K562 (cell line): ENCODE results near the gene TMIGD1. TPM values are rescaled to one million over a fixed set of nuclear protein-coding genes. Genes with fewer than 3 reads are reported as not detected.
A peak's percentile ranks its signal among the peaks of the same experiment; 100 is the strongest.

Experiments
- ATAC-seq: fragments of 200-7000 bp; cut with Tn5 transposase; 3 replicates; pipeline ENCODE4 v1.9.1; 2020; ENCODE audit warnings: moderate library complexity
- BruUV-seq: library from RNA; stranded (reverse); fragments of 400-500 nt; replicated peaks from 2 replicates; lab custom pipeline; 2021; lab: Mats Ljungman, UMichigan
- CTCF ChIA-PET: fragments of 300-600 bp; formaldehyde crosslinking; extraction: SDS; loops from one replicate; lab custom pipeline; 2021; ENCODE audit warnings: low intra/inter-chr PET ratio; lab: Yijun Ruan, JAX
- POLR2A ChIA-PET: fragments of 300-600, 350-650 bp; sonication (Branson Sonifier 250); formaldehyde crosslinking; extraction: SDS; loops from one replicate; lab custom pipeline; 2021; ENCODE audit warnings: antibody characterized with exemption, inconsistent platforms; lab: Yijun Ruan, JAX
- DNase-seq, 4 experiments: peaks; one replicate each; pipeline versions ENCODE4 v3.0.0 to v3.0.0-alpha.2; 2011 to 2018; ENCODE audit warnings: low spot score in 3 of 4, mixed read lengths in 3 of 4; ENCODE audit errors: extremely low read depth in 1 of 4
- FAIRE-seq: peaks from 2 replicates; lab custom pipeline; 2011; peaks lifted over from hg19 to GRCh38; lab: Jason Lieb, UNC
- H2AFZ ChIP-seq: 2 replicates; pipeline ENCODE4 v1.6.0; 2011; ENCODE audit warnings: low read depth, low read length, control low read depth, inconsistent platforms
- H3K27ac ChIP-seq: fragments of 200-600 bp; 3 replicates; pipeline ENCODE4 v1.8.0; 2011; ENCODE audit warnings: low read depth, mild to moderate bottlenecking, control low read depth, inconsistent platforms, low read length, moderate library complexity, mixed read lengths; ENCODE audit errors: extremely low read depth
- H3K27me3 ChIP-seq, 2 experiments: fragments of 300-600 bp in 1 of 2; 2 replicates in 1 of 2; 3 replicates in 1 of 2; pipeline versions ENCODE4 v1.6.0 to v1.8.0; 2011; ENCODE audit warnings: inconsistent platforms in 2 of 2, low read length in 2 of 2, mild to moderate bottlenecking in 1 of 2, mixed read lengths in 1 of 2, moderate library complexity in 1 of 2; ENCODE audit not compliant: control insufficient read depth in 2 of 2, insufficient read depth in 2 of 2
- H3K36me3 ChIP-seq: fragments of 300-600 bp; 3 replicates; pipeline ENCODE4 v1.8.0; 2011; ENCODE audit warnings: mild to moderate bottlenecking, low read length, inconsistent platforms; ENCODE audit not compliant: control insufficient read depth, insufficient read depth
- H3K4me1 ChIP-seq, 2 experiments: fragments of 200-600 bp in 1 of 2; replicated peaks in 1 of 2; 2 replicates in 1 of 2; 3 replicates in 1 of 2; pipeline versions ENCODE4 v1.5.1 to v1.8.0; 2011; ENCODE audit warnings: inconsistent platforms in 2 of 2, low read length in 2 of 2, mild to moderate bottlenecking in 1 of 2, mixed read lengths in 1 of 2, moderate library complexity in 1 of 2; ENCODE audit not compliant: control insufficient read depth in 2 of 2, insufficient read depth in 2 of 2
- H3K4me2 ChIP-seq: 2 replicates; pipeline ENCODE4 v1.6.1; 2011; ENCODE audit warnings: low read length, control low read depth, inconsistent platforms, mixed read lengths; ENCODE audit not compliant: insufficient read depth
- H3K4me3 ChIP-seq: fragments of 200-600 bp; sonication (generic), shearing (Covaris generic); 2 replicates; pipeline ENCODE4 v1.5.1; 2016; ENCODE audit warnings: control low read depth, inconsistent platforms
- H3K79me2 ChIP-seq: fragments of 200-600 bp; 3 replicates; pipeline ENCODE4 v1.8.0; 2011; ENCODE audit warnings: low read length, inconsistent platforms; ENCODE audit not compliant: control insufficient read depth, insufficient read depth
- H3K9ac ChIP-seq, 2 experiments: 2 replicates each; pipeline versions ENCODE4 v1.6.0 to v1.6.1; 2011; ENCODE audit warnings: low read depth in 2 of 2, low read length in 2 of 2, control low read depth in 1 of 2, inconsistent platforms in 1 of 2, mild to moderate bottlenecking in 1 of 2, mixed read lengths in 1 of 2; ENCODE audit not compliant: insufficient read depth in 1 of 2
- H3K9me1 ChIP-seq: one replicate; pipeline ENCODE4 v1.6.0; 2011; ENCODE audit warnings: inconsistent platforms, mild to moderate bottlenecking, low read length, moderate library complexity; ENCODE audit not compliant: control insufficient read depth, insufficient read depth
- H3K9me3 ChIP-seq: replicated peaks from 2 replicates; pipeline ENCODE4 v1.5.1; 2011; ENCODE audit warnings: low read depth, low read length, inconsistent platforms; ENCODE audit not compliant: control insufficient read depth, insufficient read depth
- H4K20me1 ChIP-seq: replicated peaks from 2 replicates; pipeline ENCODE4 v1.6.1; 2011; ENCODE audit warnings: low read length, inconsistent platforms, mixed read lengths; ENCODE audit not compliant: control insufficient read depth, insufficient read depth
- HCFC1 ChIP-seq: IDR thresholded peaks from 2 replicates; pipeline ENCODE4 v1.6.1; 2012; ENCODE audit warnings: low read depth, low read length, improper control_type of control experiment
- ILK ChIP-seq: fragments of 450-650 bp; IDR thresholded peaks from 2 replicates; pipeline ENCODE4 v1.6.1; 2016; ENCODE audit warnings: missing genetic modification characterization, low read depth, mild to moderate bottlenecking, missing compliant biosample characterization, moderate library complexity, borderline replicate concordance
- PHB2 ChIP-seq: fragments of 450-650 bp; IDR thresholded peaks from 2 replicates; pipeline ENCODE4 v1.6.1; 2017; ENCODE audit warnings: low read depth
- POLR3A ChIP-seq: IDR thresholded peaks from 2 replicates; pipeline ENCODE4 v1.6.1; 2011; ENCODE audit warnings: borderline replicate concordance, mild to moderate bottlenecking, moderate library complexity; ENCODE audit not compliant: insufficient read length, insufficient read depth; ENCODE audit errors: extremely low read depth
- TEAD2 ChIP-seq: fragments of 450-650 bp; IDR thresholded peaks from 2 replicates; pipeline ENCODE4 v1.6.1; 2016; ENCODE audit warnings: missing genetic modification characterization, control low read depth, missing compliant biosample characterization
- ZNF23 ChIP-seq: fragments of 250-450 bp; sonication (Bioruptor Pico); IDR thresholded peaks from 2 replicates; pipeline ENCODE4 v1.4.0; 2020; ENCODE audit warnings: mild to moderate bottlenecking
- ZNF445 ChIP-seq: fragments of 250-450 bp; sonication (Bioruptor Pico); IDR thresholded peaks from 2 replicates; pipeline ENCODE4 v1.4.0; 2020; ENCODE audit warnings: low read depth, mild to moderate bottlenecking, moderate library complexity
- ZNF561 ChIP-seq: fragments of 450-650 bp; formaldehyde crosslinking; conservative IDR thresholded peaks from 2 replicates; pipeline ENCODE4 v1.4.0; 2020; ENCODE audit warnings: mild to moderate bottlenecking, moderate library complexity
- in situ Hi-C: fragments of 300-500 bp; cut with MboI; formaldehyde crosslinking; loops from 4 replicates; pipeline ENCODE4 v1.15.0; 2018; ENCODE audit warnings: inconsistent platforms, mixed read lengths
- intact Hi-C: fragments of 100-400 bp; cut with micrococcal nuclease; formaldehyde crosslinking; loops from 2 replicates; pipeline ENCODE4 v1.14.2; 2022
- polyA plus RNA-seq, 8 experiments: library from polyadenylated mRNA; depleted of rRNA in 4 of 8; stranded (reverse) in 5 of 8; unstranded in 3 of 8; fragments of >200 nt; fragmentation: Nextera tagmentation in 2 of 8; fragmentation: Illumina TruSeq in 1 of 8; extraction: Ambion mirVana in 2 of 8; extraction: Trizol in 1 of 8; gene quantifications; 2 replicates each; pipeline versions ENCODE4 v1.2.1 to v1.2.3, GENCODE V29; 2011 to 2014; ENCODE audit warnings: inconsistent platforms in 1 of 8, missing spikeins in 1 of 8
- total RNA-seq, 7 experiments: library from RNA; depleted of rRNA in 6 of 7; stranded (reverse); fragments of >200 nt in 6 of 7; fragmentation: Illumina TruSeq in 2 of 7; extraction: Trizol in 2 of 7; gene quantifications; 2 replicates each; pipeline versions ENCODE4 v1.2.1 to v1.2.3, GENCODE V29; 2011 to 2021; ENCODE audit warnings: low replicate concordance in 1 of 7

Gene TMIGD1
- total and polyA plus RNA-seq, 9 of the 15 experiments (the other 6 are each of a cell fraction or from before 2014, with no cell fraction given) = not detected

DNA sequence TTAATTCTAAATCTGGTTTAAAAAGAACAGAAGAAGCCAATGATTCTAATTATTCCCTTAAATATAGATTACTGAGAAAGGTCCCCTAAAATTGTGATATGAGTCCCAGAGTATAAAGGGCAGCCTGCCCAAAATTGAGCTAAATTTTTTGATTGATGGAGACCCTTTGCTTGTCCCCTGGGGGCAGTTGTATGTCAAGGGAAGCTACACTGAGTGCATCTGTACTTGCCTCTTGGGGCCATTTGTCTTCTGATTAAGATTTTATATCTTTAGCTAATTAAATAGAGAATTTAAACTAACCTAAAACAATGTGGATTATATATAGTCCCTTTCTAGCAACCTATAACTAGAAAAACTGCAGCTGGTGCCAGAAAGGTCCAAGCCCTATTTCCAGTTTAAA lies 54.7 kb downstream of the TMIGD1 start:
- ChIA-PET POLR2A (no interaction called here), CTCF (interaction anchor here (3.4 kb wide), 1 partner anchor 174 kb away, joined by 27 read pairs; no protein-coding TSS in a partner anchor)
- no peaks in the 10 kb centered on the region for H3K27me3 ChIP-seq
- no peak overlapping the region for H3K4me2 ChIP-seq
- in situ Hi-C loops (loop anchor here (10.0 kb wide), 1 partner anchor 164 kb away; the partner anchor contains the start of gene NSRP1), intact Hi-C loops (loop anchor here (5.0 to 10.0 kb wide), 2 partner anchors 56 to 152 kb away; partner anchors contain the start of gene TMIGD1)
- no TSS peak for BruUV-seq
- no peak overlapping the region for H3K27ac ChIP-seq
- no peaks in the 10 kb centered on the region for H3K4me1 ChIP-seq
- H3K36me3 ChIP-seq = peaks cover 86% of the 10 kb centered on the region
- no peaks in the 10 kb centered on the region for H3K9me1 ChIP-seq
- H3K9ac ChIP-seq = no peak overlapping the region
- H2AFZ ChIP-seq = no peak overlapping the region
- no peak for TF ChIP-seq PHB2
- no peak for TF ChIP-seq POLR3A
- TF ChIP-seq ZNF561 (CRISPR knock-in tag) = no peak
- ATAC-seq = no peak
- FAIRE-seq = no peak
- no peak overlapping the region for H3K4me3 ChIP-seq
- no peaks in the 10 kb centered on the region for H3K79me2 ChIP-seq
- DNase-seq = no peak
- H3K9me3 ChIP-seq = no peaks in the 10 kb centered on the region
- no peaks in the 10 kb centered on the region for H4K20me1 ChIP-seq

- Histone ChIP-seq H4K20me1 (no peaks in the 10 kb centered on the region), H3K79me2 (no peaks in the 10 kb centered on the region), H3K4me1 (no peaks in the 10 kb centered on the region), H2AFZ (no peak overlapping the region), H3K9me1 (no peaks in the 10 kb centered on the region), H3K27me3 (no peaks in the 10 kb centered on the region), H3K9ac (no peak overlapping the region), H3K27ac (no peak overlapping the region), H3K9me3 (no peaks in the 10 kb centered on the region), H3K4me2 (no peak overlapping the region), H3K4me3 (no peak overlapping the region), H3K36me3 (peaks cover 87% of the 10 kb centered on the region)
- peak; percentile 70 for FAIRE-seq
- ChIA-PET CTCF (interaction anchor here (1.1 to 3.4 kb wide), 4 partner anchors 59 to 638 kb away, joined by 3 to 27 read pairs (median 14); no protein-coding TSS in a partner anchor), POLR2A (no interaction called here)
- peak in 1 of 4 experiments; percentile 39 for DNase-seq
- peak; percentile 73 for ATAC-seq
- in situ Hi-C loops = loop anchor here (10.0 kb wide), 1 partner anchor 163 kb away; the partner anchor contains the start of gene NSRP1
- BruUV-seq = no TSS peak
- intact Hi-C loops = loop anchor here (1.0 to 10.0 kb wide), 3 partner anchors 57 to 174 kb away; partner anchors contain the start of gene TMIGD1
- no peak for TF ChIP-seq ZNF445 (CRISPR knock-in tag)
- no peak for TF ChIP-seq ZNF23 (CRISPR knock-in tag)
- TF ChIP-seq ILK (tag) = no peak
- no peak for TF ChIP-seq TEAD2
- no peak for TF ChIP-seq HCFC1
Measured at GRCh38 chr17:30278032-30278431, 55.8 kb downstream of the TMIGD1 start.
